Measurements from ENCODE around the gene PLCD1.
"Not testable (repeated sequence)": the region's sequence is repeated elsewhere in the genome, so short reads cannot be mapped to it uniquely, and the experiment has no call there.

PLCD1 gene

DNA sequence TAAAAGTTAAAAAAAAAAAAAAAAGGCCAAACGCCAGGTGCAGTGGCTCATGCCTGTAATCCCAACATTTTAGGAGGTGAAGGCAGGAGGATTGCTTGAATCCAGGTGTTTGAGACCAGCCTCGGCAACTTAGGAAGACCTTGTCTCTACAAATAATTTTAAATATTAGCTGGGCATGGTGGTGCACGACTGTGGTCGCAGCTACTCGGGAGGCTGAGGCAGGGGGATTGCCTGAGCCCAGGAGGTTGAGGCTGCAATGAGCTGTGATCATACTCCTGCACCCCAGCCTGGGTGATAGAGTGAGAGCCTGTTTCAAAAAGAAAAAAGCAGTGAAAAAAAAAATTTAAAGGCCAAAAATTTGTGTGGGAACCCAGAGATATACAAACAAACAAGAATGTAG lies 6.8 kb upstream of the PLCD1 start:
- no peak for DNase-seq

GRCh38 chr3:38034335-38034734 lies 4.9 kb upstream of the PLCD1 start:
- not testable (repeated sequence) for DNase-seq

GRCh38 chr3:38033586-38033985 lies 4.1 kb upstream of the PLCD1 start:
- not testable (repeated sequence) for DNase-seq

DNA sequence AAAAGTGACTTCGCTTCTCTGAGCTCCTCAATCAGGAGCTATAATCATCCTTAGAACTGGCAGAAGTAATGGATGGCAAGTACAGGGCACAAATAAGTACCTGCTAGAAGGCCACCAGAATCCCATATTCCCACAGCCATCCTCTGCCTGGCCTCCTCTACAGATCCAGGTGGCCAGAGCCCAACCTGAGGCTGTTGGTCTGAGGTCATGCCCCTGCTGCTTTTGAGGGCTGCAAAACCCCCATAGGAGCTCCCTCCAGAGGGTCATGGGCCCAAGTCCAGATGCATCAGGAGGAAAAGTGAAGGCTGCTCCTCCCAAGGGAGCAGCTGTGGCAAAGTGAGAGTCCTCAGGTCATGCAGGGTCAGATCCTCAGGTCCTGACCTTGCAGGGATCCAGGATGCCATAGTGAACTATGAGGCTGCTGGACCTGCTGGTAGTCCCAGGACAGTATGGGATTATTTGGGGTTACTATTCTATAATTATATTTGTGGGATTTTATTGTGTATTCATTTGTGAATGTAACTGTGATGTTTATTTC lies 3.0 kb upstream of the PLCD1 start:
- DNase-seq, result no peak

DNA sequence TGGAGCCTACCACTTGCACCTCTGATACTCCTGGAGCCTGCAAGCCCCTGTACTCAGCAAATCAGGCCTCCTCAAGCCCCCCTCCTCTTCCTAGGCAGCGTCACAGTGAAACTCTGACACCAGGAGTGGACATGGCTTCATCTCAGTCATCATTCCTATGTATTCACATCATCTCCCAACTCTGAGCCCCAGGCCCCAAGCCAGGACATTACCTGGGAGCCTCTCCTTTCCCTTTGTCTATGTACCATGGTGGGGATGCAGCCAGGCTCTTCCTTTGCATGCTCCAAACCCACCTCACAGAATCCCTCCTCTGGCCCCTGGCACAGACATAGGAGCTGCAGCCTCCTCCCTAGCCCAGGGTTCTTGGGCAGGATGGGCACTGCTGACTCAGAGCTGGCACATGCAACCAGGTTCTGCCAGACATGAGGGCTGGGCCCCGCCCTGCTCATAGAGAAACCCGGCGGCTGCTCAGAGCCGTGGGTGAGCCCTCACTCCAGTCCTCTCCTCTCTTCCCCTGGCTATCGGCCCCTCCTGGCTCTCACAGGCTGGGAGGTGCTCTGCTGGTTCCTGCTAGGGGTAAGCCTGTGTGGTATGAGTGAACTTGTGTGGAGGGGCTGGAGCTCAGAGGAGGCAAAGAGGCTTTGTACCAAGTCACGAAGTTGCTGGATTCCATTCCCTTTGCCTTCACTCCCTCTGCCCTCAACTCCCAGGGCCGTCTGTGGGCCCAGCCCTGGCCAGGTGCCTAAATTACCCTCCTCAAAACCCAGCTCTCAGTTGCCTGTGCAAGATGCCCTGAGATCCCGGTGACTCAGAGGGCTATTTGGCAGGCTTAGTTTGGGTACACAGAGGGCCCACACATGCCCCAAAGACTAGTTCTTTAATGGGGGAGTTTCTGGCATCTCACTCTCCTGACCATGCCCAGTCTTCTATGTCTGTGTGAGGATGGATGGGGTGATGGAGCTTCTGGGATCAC lies 1.9 kb upstream of the PLCD1 start:
- DNase-seq, result no peak

- no peak for DNase-seq
These were observed 932 bp upstream of the PLCD1 start for GRCh38 chr3:38030126-38031021.

- DNase-seq, result no peak
These were observed 651 bp downstream of the PLCD1 start for GRCh38 chr3:38028621-38029361.

GRCh38 chr3:38027466-38028465 lies 1.7 kb downstream of the PLCD1 start:
- DNase-seq, result no peak

- DNase-seq, result no peak
These were observed 2.6 kb downstream of the PLCD1 start for GRCh38 chr3:38026856-38027255.

GRCh38 chr3:38022896-38023709 lies 6.3 kb downstream of the PLCD1 start:
- DNase-seq, result no peak

GRCh38 chr3:38022301-38022700 lies 7.1 kb downstream of the PLCD1 start:
- DNase-seq, result no peak

GRCh38 chr3:38021196-38021595 lies 8.2 kb downstream of the PLCD1 start:
- no peak for DNase-seq

DNA sequence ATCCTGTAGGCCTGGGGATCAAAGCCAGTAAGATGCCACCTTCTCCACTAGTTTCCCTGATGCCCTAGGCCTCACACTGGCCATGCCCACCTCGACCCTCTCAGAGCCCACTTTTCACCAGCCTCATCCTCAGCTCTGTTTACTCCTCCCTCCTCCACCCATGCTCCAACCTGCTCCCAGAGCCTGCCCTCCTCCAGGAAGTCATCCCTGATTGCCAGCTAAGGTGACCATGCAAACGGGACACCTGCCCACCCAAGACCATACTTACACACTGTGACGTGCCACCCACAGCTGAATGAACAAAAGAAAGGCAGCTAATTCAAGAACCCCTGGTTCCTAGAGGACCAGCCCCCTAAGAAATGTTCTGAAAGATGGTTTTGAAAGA lies 9.1 kb downstream of the PLCD1 start:
- DNase-seq, result no peak

DNA sequence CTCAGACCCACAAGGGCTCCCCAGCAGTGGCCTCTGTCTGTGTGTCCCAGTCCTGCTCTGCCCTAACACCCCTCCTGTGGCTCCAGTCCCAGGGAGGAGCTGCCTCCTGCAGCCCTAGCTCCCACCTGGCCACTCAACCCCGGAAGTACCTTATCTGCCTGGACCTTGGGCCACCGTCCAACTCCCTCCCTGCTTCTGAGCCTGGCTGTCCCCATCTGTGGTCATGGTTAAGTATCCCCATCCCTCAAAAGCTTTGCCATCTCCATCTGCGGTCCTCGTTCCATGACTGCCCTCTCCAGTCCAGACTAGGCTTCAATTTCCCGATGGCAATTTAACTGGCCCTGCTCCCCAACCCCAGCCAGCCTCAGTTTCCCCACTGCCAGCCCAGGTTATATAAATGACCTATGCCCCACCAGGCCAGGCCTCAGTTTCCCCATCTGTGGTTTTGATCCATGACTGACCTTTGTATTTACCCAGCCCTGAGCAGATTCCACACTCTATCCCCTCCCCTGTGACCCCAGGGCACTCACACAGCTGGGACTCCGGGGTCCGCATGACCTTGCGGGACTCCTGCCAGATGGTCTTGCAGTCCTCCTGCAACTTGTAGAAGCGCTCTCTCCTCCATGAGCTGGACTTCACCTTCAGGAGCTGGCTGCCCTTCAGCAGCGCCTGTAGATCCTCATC lies 9.6 kb downstream of the PLCD1 start:
- DNase-seq, result no peak

DNA sequence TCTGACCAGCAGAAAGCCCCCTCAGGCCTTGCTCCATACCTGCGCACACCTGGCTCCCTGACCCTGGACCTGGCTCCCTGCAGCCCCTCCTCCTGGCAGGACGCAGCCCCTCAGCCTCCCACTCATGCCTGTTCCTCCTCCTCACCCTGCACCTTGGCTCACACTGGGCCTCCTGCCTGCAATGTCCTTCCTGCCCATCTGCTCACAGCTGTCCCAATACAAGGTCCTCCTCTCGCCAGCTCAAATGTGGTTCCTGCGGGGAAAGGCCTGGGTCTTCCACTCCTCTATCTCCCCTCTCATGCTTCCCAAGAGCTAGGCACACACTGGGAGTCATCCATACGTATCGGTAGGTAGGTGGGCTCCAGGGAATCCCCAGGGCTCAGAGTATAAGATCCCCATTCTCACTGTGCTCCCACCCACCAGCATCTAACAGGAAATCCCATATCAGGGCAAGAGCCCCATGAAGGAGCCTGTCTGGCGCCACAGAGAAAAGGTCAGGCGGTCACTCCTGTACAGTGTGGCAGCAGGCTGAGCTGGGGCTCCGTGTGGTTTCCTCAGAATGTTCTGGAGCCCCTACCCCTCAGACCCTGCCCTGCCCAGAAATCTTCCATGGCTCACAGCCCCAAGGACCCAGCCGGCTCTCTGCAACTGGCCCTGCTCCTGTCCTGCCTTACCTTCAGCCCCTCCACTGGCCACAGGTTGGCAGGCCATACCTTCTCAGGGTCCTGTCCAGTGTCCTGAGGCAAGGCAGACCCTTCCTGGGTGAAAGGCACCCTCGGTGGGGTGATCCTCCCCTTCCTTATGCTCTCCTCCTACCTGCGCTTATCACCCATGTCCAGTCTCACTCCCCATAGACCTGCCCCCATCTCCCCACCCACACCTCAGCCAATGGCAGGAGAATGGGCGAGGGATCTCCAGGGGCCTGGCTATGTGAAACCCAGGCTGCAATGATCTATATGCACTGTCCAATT lies 10.9 kb downstream of the PLCD1 start:
- no peak for DNase-seq

DNA sequence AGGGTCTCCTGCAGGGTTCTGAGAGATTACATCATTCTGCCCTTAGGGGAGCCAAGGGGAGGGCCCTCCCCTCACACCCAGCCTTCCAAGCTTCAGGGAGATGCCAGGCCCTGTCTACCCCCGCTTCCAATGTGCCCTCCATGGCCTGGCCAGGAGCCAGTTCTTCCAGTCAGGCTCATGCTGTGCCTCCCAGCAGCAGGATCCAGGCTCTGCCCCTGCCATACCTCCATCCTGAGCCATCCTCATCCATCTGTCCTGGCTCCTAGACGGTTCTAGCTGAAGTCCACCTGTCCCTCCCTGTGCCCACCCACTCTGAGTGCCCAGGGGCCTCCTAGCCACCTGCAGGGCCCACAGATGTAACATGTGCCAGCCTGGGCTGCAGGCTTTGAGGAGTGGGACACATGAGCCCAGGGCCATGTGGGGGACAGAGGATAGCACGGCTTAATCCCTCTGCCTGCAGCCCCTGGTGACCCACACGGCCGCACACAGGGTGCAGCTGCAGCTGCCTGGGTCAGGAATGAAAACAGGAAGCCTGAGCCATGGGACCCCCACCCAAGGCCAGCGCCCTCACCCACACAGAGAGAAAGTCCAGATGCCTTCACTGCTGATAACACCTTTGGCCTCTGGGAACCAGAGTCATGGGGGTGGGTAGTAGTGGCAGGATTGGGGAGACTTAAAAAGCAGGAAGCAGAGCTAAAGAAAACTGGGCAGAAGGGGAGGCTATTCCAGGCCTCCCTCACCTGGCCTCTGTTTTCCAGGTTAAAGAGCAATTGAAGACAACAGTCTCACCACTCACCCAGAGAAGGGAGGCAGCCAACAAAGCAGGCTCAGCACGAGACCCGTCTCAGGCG lies 11.8 kb downstream of the PLCD1 start:
- no peak for DNase-seq

DNA sequence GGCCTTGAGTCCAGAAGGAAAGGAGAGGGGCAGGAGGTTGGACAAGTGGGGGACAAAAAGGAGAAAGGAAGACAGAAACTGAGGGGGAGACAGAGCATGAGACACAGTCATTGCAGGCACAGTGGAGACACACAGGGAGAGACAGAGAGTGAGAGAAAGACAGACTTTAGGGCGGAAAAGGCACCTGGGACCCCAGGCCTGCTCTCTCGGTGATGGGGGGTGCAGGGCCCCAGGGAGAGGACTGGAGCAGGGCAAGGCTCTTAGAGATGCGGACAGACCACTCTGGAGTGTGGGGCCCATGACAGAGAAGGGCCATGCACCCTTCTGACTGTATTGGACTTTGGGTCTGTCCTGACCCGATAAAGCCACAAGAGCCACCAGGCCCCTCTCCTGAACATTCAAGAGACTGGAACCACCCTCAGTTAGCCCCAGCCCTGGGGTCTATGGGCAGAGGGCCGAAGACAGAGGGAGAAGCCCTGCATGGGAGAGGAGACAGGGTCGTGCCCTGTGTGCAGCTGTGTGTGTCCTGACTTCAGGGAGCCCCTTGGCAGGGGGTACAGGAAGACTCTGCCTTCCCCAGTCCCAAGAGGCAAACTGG lies 12.5 kb downstream of the PLCD1 start:
- no peak for DNase-seq

Measured in DMS153 (cell line).